K562 (cell line): ENCODE data around the gene STUB1. TPM values are rescaled to one million over a fixed set of nuclear protein-coding genes. Genes with fewer than 3 reads are reported as not detected.

Experiments
- CBFA2T2 ChIP-seq: fragments of 450-650 bp; conservative IDR thresholded peaks from 2 replicates; pipeline ENCODE4 v1.6.1; 2017; ENCODE audit warnings: mild to moderate bottlenecking
- GTF2E2 ChIP-seq: fragments of 200-800 bp; sonication (Bioruptor generic); IDR thresholded peaks from 2 replicates; pipeline ENCODE4 v1.6.1; 2016; ENCODE audit warnings: missing genetic modification characterization, missing compliant biosample characterization
- NR2F6 ChIP-seq: fragments of 450-650 bp; formaldehyde crosslinking; IDR thresholded peaks from 2 replicates; pipeline ENCODE4 v1.4.0; 2020; ENCODE audit warnings: mild to moderate bottlenecking
- SAFB ChIP-seq: fragments of 200-400 bp; formaldehyde crosslinking; IDR thresholded peaks from 2 replicates; pipeline ENCODE4 v1.6.1; 2017; ENCODE audit warnings: low read depth, low read length, borderline replicate concordance
- SIX5 ChIP-seq, 2 experiments: IDR thresholded peaks; 2 replicates each; pipeline ENCODE4 v1.6.1; 2011; ENCODE audit warnings: low read length in 2 of 2, borderline replicate concordance in 1 of 2, low read depth in 1 of 2, mild to moderate bottlenecking in 1 of 2, moderate library complexity in 1 of 2; ENCODE audit not compliant: insufficient read depth in 1 of 2
- SRSF3 ChIP-seq: fragments of 200-400 bp; formaldehyde crosslinking; IDR thresholded peaks from 2 replicates; pipeline ENCODE4 v1.6.1; 2016; ENCODE audit warnings: mild to moderate bottlenecking, low read length, moderate library complexity; ENCODE audit not compliant: insufficient read depth
- TAF15 ChIP-seq: fragments of 200-400 bp; formaldehyde crosslinking; IDR thresholded peaks from 2 replicates; pipeline ENCODE4 v1.6.1; 2017; ENCODE audit warnings: mild to moderate bottlenecking, low read depth, low read length, moderate library complexity
- TAF9B ChIP-seq: fragments of 450-650 bp; IDR thresholded peaks from 2 replicates; pipeline ENCODE4 v1.6.1; 2018; ENCODE audit warnings: mild to moderate bottlenecking; ENCODE audit not compliant: partially characterized antibody
- ZNF140 ChIP-seq: fragments of 250-450 bp; sonication (Bioruptor Pico); IDR thresholded peaks from 2 replicates; pipeline ENCODE4 v1.8.0; 2021; ENCODE audit warnings: moderate library complexity, mild to moderate bottlenecking, inconsistent platforms
- polyA plus RNA-seq, 8 experiments: library from polyadenylated mRNA; depleted of rRNA in 4 of 8; stranded (reverse) in 5 of 8; unstranded in 3 of 8; fragments of >200 nt; fragmentation: Nextera tagmentation in 2 of 8; fragmentation: Illumina TruSeq in 1 of 8; extraction: Ambion mirVana in 2 of 8; extraction: Trizol in 1 of 8; gene quantifications; 2 replicates each; pipeline versions ENCODE4 v1.2.1 to v1.2.3, GENCODE V29; 2011 to 2014; ENCODE audit warnings: inconsistent platforms in 1 of 8, missing spikeins in 1 of 8
- total RNA-seq, 7 experiments: library from RNA; depleted of rRNA in 6 of 7; stranded (reverse); fragments of >200 nt in 6 of 7; fragmentation: Illumina TruSeq in 2 of 7; extraction: Trizol in 2 of 7; gene quantifications; 2 replicates each; pipeline versions ENCODE4 v1.2.1 to v1.2.3, GENCODE V29; 2011 to 2021; ENCODE audit warnings: low replicate concordance in 1 of 7
- TF ChIP-seq, protein P1 (sequence below), 2 experiments: fragments of 250-450 bp in 1 of 2; fragments of 450-650 bp in 1 of 2; sonication (Bioruptor Pico) in 1 of 2; IDR thresholded peaks; 2 replicates each; pipeline versions ENCODE4 v1.6.1 to v1.8.0; 2016 to 2021; ENCODE audit warnings: mild to moderate bottlenecking in 2 of 2, moderate library complexity in 2 of 2, missing compliant biosample characterization in 1 of 2, missing genetic modification characterization in 1 of 2
- TF ChIP-seq, protein P2 (sequence below), 2 experiments: IDR thresholded peaks; 2 replicates each; pipeline ENCODE4 v1.6.1; 2012; ENCODE audit warnings: improper control_type of control experiment in 2 of 2, low read depth in 2 of 2, low read length in 2 of 2, borderline replicate concordance in 1 of 2
- TF ChIP-seq, protein P3 (sequence below): fragments of 250-450 bp; sonication (Bioruptor Pico); IDR thresholded peaks from 2 replicates; pipeline ENCODE4 v1.5.0; 2021; ENCODE audit warnings: mild to moderate bottlenecking, borderline replicate concordance
- TF ChIP-seq, protein P4 (sequence below): fragments of 450-650 bp; IDR thresholded peaks from 2 replicates; pipeline ENCODE4 v1.7.1; 2018; ENCODE audit warnings: mild to moderate bottlenecking, low read depth; ENCODE audit not compliant: partially characterized antibody
- TF ChIP-seq, protein P5 (sequence below): fragments of 450-650 bp; formaldehyde crosslinking; IDR thresholded peaks from 2 replicates; pipeline ENCODE4 v1.4.0; 2020; ENCODE audit warnings: mild to moderate bottlenecking
- TF ChIP-seq, protein P6 (sequence below): fragments of 250-450 bp; sonication (Bioruptor Pico); IDR thresholded peaks from 2 replicates; pipeline ENCODE4 v1.5.1; 2021; ENCODE audit warnings: mild to moderate bottlenecking

The STUB1 gene
- total and polyA plus RNA-seq, 9 of the 15 experiments (the other 6 are each of a cell fraction or from before 2014, with no cell fraction given) = 10.6 to 251 (median 152) TPM

DNA sequence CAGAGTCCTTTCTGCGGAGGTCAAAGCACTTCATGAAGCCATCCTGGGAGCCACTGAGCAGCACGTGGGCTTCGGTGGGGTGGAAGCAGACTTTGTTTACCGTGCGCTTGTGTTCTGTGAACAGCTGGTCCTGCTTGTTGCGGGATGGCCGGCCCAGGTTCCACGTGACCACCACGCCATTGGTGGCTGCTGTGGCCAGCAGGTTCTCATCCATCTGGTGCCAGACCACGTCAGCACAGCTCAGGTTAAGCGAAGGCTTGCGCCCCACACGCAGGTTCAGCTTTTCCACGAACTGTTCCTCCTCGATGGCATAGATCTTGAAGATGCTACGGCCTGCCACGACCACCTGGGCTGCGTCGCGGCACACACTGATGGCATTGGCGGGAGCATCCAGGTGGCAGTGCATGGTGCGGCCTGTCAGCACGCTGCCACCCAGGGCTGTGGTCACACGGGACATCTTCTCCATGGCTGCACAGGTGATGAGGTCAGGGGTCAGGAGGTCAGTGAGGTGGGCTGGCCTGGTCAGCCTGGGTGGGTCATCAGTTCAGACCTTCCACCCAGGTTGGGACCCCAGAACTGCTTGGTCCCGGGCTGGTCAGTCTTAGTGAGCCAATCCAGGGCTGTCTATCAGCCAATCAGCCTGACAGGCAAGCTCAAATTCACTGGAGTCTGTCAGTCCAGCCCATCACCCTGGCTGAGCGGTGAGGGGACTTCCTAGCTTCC, 9.1 kb downstream of the STUB1 start (continued):
- TF ChIP-seq, protein P1, sequence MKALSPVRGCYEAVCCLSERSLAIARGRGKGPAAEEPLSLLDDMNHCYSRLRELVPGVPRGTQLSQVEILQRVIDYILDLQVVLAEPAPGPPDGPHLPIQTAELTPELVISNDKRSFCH (CRISPR knock-in tag; IDR thresholded peaks at IDR 0.05) = no peak
- TF ChIP-seq, protein P1 (tag; IDR thresholded peaks at IDR 0.05) = no peak
- TF ChIP-seq SRSF3 = no peak
- TF ChIP-seq, protein P2, sequence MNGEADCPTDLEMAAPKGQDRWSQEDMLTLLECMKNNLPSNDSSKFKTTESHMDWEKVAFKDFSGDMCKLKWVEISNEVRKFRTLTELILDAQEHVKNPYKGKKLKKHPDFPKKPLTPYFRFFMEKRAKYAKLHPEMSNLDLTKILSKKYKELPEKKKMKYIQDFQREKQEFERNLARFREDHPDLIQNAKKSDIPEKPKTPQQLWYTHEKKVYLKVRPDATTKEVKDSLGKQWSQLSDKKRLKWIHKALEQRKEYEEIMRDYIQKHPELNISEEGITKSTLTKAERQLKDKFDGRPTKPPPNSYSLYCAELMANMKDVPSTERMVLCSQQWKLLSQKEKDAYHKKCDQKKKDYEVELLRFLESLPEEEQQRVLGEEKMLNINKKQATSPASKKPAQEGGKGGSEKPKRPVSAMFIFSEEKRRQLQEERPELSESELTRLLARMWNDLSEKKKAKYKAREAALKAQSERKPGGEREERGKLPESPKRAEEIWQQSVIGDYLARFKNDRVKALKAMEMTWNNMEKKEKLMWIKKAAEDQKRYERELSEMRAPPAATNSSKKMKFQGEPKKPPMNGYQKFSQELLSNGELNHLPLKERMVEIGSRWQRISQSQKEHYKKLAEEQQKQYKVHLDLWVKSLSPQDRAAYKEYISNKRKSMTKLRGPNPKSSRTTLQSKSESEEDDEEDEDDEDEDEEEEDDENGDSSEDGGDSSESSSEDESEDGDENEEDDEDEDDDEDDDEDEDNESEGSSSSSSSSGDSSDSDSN (IDR thresholded peaks at IDR 0.05; ENCODE audit: borderline replicate concordance in 1 of 2, low read depth in 2 of 2, low read length in 2 of 2) = no peak
- no peak for TF ChIP-seq SIX5 (IDR thresholded peaks at IDR 0.05; ENCODE audit: borderline replicate concordance in 1 of 2, insufficient read depth in 1 of 2, low read depth in 1 of 2, low read length in 2 of 2)
- TF ChIP-seq, protein P3, sequence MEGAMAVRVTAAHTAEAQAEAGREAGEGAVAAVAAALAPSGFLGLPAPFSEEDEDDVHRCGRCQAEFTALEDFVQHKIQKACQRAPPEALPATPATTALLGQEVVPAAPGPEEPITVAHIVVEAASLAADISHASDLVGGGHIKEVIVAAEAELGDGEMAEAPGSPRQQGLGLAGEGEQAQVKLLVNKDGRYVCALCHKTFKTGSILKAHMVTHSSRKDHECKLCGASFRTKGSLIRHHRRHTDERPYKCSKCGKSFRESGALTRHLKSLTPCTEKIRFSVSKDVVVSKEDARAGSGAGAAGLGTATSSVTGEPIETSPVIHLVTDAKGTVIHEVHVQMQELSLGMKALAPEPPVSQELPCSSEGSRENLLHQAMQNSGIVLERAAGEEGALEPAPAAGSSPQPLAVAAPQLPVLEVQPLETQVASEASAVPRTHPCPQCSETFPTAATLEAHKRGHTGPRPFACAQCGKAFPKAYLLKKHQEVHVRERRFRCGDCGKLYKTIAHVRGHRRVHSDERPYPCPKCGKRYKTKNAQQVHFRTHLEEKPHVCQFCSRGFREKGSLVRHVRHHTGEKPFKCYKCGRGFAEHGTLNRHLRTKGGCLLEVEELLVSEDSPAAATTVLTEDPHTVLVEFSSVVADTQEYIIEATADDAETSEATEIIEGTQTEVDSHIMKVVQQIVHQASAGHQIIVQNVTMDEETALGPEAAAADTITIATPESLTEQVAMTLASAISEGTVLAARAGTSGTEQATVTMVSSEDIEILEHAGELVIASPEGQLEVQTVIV = no peak
- TF ChIP-seq, protein P4, sequence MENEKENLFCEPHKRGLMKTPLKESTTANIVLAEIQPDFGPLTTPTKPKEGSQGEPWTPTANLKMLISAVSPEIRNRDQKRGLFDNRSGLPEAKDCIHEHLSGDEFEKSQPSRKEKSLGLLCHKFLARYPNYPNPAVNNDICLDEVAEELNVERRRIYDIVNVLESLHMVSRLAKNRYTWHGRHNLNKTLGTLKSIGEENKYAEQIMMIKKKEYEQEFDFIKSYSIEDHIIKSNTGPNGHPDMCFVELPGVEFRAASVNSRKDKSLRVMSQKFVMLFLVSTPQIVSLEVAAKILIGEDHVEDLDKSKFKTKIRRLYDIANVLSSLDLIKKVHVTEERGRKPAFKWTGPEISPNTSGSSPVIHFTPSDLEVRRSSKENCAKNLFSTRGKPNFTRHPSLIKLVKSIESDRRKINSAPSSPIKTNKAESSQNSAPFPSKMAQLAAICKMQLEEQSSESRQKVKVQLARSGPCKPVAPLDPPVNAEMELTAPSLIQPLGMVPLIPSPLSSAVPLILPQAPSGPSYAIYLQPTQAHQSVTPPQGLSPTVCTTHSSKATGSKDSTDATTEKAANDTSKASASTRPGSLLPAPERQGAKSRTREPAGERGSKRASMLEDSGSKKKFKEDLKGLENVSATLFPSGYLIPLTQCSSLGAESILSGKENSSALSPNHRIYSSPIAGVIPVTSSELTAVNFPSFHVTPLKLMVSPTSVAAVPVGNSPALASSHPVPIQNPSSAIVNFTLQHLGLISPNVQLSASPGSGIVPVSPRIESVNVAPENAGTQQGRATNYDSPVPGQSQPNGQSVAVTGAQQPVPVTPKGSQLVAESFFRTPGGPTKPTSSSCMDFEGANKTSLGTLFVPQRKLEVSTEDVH = no peak
- no peak for TF ChIP-seq TAF9B
- no peak for TF ChIP-seq TAF15
- TF ChIP-seq, protein P5, sequence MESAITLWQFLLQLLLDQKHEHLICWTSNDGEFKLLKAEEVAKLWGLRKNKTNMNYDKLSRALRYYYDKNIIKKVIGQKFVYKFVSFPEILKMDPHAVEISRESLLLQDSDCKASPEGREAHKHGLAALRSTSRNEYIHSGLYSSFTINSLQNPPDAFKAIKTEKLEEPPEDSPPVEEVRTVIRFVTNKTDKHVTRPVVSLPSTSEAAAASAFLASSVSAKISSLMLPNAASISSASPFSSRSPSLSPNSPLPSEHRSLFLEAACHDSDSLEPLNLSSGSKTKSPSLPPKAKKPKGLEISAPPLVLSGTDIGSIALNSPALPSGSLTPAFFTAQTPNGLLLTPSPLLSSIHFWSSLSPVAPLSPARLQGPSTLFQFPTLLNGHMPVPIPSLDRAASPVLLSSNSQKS (CRISPR knock-in tag) = no peak
- TF ChIP-seq ZNF140 (CRISPR knock-in tag) = no peak
- TF ChIP-seq, protein P6, sequence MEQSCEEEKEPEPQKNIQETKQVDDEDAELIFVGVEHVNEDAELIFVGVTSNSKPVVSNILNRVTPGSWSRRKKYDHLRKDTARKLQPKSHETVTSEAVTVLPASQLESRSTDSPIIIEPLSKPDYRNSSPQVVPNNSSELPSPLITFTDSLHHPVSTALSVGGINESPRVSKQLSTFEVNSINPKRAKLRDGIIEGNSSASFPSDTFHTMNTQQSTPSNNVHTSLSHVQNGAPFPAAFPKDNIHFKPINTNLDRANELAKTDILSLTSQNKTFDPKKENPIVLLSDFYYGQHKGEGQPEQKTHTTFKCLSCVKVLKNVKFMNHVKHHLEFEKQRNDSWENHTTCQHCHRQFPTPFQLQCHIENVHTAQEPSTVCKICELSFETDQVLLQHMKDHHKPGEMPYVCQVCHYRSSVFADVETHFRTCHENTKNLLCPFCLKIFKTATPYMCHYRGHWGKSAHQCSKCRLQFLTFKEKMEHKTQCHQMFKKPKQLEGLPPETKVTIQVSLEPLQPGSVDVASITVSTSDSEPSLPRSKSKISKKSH (CRISPR knock-in tag) = no peak
- no peak for TF ChIP-seq CBFA2T2
- TF ChIP-seq SAFB = no peak
- no peak for TF ChIP-seq GTF2E2 (tag)
- TF ChIP-seq NR2F6 (CRISPR knock-in tag) = 0 out of 2 replicates have a peak, but pooled peaks have one; percentile 44
